ENCODE measurements around the gene TDRD12.
"Not testable (repeated sequence)": the region's sequence is repeated elsewhere in the genome, so short reads cannot be mapped to it uniquely, and the experiment has no call there.

The TDRD12 gene

GRCh38 chr19:32702010-32702409, 17.6 kb upstream of the TDRD12 start:
- TF ChIP-seq MYC (IDR thresholded peaks at IDR 0.05; ENCODE audit: low read depth, low read length) = no peak
- TF ChIP-seq POLR2A (IDR thresholded peaks at IDR 0.05; ENCODE audit: extremely low read depth, insufficient read length) = no peak
- TF ChIP-seq CTCF (IDR thresholded peaks at IDR 0.05; ENCODE audit: low read depth, low read length) = no peak
- no peak for TF ChIP-seq MAX (IDR thresholded peaks at IDR 0.05; ENCODE audit: low read depth, low read length)
- no peak for DNase-seq (ENCODE audit: low read depth)

GRCh38 chr19:32704006-32704405, 15.6 kb upstream of the TDRD12 start:
- DNase-seq (ENCODE audit: low read depth); H3K4me3 ChIP-seq (ENCODE audit: low read depth, low read length): not testable (repeated sequence)

More at GRCh38 chr19:32702010-32702409, 17.6 kb upstream of the TDRD12 start:
- H3K4me3 ChIP-seq (ENCODE audit: low read depth, low read length) = no peak overlapping the region

DNA sequence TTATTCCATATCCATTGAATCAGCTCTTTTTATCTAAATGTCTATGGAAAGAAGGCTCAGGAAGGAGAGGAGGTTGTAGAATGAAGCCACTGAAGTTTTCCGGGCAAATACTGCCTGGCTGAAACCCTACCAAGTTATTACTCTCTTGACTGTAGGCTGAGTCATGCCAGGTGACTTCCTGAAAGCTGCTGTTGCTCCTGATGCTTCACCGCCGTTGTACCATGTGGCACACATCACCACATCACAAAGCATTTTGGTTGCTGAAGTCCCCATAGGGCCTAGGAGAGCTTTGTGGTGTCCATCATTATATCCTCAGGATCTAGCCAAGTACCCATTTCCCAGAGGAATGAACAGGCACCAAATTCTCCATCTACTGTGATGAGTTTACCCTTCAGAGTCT, 11.1 kb upstream of the TDRD12 start:
- TF ChIP-seq POLR2A (IDR thresholded peaks at IDR 0.05; ENCODE audit: extremely low read depth, insufficient read length) (no peak), CTCF (IDR thresholded peaks at IDR 0.05; ENCODE audit: low read depth, low read length) (no peak), MYC (IDR thresholded peaks at IDR 0.05; ENCODE audit: low read depth, low read length) (no peak), MAX (IDR thresholded peaks at IDR 0.05; ENCODE audit: low read depth, low read length) (no peak)
- H3K4me3 ChIP-seq (ENCODE audit: low read depth, low read length) = no peak overlapping the region
- no peak for DNase-seq (ENCODE audit: low read depth)

- TF ChIP-seq POLR2A (IDR thresholded peaks at IDR 0.05; ENCODE audit: extremely low read depth, insufficient read length) (no peak), MYC (IDR thresholded peaks at IDR 0.05; ENCODE audit: low read depth, low read length) (no peak), CTCF (IDR thresholded peaks at IDR 0.05; ENCODE audit: low read depth, low read length) (no peak), MAX (IDR thresholded peaks at IDR 0.05; ENCODE audit: low read depth, low read length) (no peak)
Measured at GRCh38 chr19:32709032-32709431, 10.5 kb upstream of the TDRD12 start.

DNA sequence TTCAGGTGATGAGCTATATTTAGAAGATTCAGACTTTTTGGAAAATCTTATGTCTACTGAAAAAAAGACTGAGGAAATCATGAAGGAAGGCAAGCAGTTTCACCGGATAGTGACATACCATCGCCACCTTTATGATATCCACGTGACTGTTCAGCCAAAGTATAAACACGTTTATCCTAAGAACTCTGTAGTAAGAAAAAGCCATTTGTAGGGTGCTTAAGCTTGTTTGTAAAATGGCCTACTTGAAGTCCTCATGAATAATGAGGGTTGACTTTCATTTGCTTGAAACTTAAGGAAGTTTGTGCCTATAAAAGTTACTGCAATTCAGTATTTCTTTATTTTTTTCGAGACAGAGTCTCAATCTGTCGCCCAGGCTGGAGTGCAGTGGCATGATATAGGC, 7.8 kb upstream of the TDRD12 start:
- no peak for TF ChIP-seq MAX (IDR thresholded peaks at IDR 0.05; ENCODE audit: low read depth, low read length)
- TF ChIP-seq POLR2A (IDR thresholded peaks at IDR 0.05; ENCODE audit: extremely low read depth, insufficient read length) = no peak
- no peak for TF ChIP-seq CTCF (IDR thresholded peaks at IDR 0.05; ENCODE audit: low read depth, low read length)
- no peak for TF ChIP-seq MYC (IDR thresholded peaks at IDR 0.05; ENCODE audit: low read depth, low read length)
- H3K4me3 ChIP-seq (ENCODE audit: low read depth, low read length) = no peak overlapping the region
- no peak for DNase-seq (ENCODE audit: low read depth)

More at GRCh38 chr19:32709032-32709431, 10.5 kb upstream of the TDRD12 start:
- DNase-seq (ENCODE audit: low read depth) = no peak
- no peak overlapping the region for H3K4me3 ChIP-seq (ENCODE audit: low read depth, low read length)

DNA sequence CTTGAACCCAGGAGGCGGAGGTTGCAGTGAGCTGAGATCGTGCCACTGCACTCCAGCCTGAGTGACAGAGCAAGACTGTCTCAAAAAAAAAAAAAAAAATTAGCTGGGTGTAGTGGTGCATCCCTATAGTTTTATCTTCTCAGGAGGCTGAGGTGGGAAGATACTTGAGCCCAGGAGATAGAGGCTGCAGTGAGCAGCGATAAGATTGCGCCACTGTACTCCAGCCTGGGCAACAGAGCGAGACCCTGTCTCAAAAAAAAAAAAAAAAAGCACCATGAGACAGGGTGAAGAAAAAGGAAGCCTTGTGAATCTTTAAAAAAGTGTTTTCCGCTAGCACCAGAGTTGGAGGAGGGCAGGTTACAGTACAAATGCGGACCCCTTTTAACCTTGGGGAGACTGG, 3.4 kb upstream of the TDRD12 start:
- not testable (repeated sequence) for DNase-seq (ENCODE audit: low read depth); H3K4me3 ChIP-seq (ENCODE audit: low read depth, low read length)

DNA sequence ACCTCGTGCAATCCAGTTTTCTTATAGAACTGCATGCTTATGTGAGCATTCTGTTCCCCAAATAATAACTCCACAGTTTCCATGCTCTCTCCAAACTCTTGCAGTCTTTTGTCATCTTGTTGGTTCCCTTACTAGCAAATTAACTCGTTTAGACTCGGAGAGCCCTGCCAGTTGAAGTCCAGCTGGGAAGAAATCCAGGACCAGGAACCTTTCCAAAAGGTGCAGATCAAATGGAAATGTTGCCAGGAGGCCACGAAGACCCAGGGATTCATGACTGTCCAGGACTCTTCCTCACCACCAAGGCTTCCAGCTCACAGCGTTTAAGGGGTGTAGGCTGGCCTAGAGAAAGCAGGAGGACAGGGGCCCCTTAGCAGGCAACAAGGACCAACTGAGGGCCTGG, 2.1 kb upstream of the TDRD12 start:
- DNase-seq (ENCODE audit: low read depth) = no peak
- TF ChIP-seq MYC (IDR thresholded peaks at IDR 0.05; ENCODE audit: low read depth, low read length) = no peak
- TF ChIP-seq MAX (IDR thresholded peaks at IDR 0.05; ENCODE audit: low read depth, low read length) = no peak
- TF ChIP-seq POLR2A (IDR thresholded peaks at IDR 0.05; ENCODE audit: extremely low read depth, insufficient read length) = no peak
- TF ChIP-seq CTCF (IDR thresholded peaks at IDR 0.05; ENCODE audit: low read depth, low read length) = no peak
- H3K4me3 ChIP-seq (ENCODE audit: low read depth, low read length) = no peak overlapping the region

Measured in NB4 (cell line).